HG02885 (cell line): ENCODE measurements around the gene SPEF2.
A peak's percentile ranks its signal among the peaks of the same experiment; 100 is the strongest.
"Not testable (repeated sequence)": the region's sequence is repeated elsewhere in the genome, so short reads cannot be mapped to it uniquely, and the experiment has no call there.

Experiments
- ATAC-seq: cut with Tn5 transposase; IDR thresholded peaks from one replicate; pipeline ENCODE4 v1.9.1; 2021; ENCODE audit warnings: mild to moderate bottlenecking; ENCODE audit not compliant: unreplicated experiment, poor library complexity

SPEF2 gene

DNA sequence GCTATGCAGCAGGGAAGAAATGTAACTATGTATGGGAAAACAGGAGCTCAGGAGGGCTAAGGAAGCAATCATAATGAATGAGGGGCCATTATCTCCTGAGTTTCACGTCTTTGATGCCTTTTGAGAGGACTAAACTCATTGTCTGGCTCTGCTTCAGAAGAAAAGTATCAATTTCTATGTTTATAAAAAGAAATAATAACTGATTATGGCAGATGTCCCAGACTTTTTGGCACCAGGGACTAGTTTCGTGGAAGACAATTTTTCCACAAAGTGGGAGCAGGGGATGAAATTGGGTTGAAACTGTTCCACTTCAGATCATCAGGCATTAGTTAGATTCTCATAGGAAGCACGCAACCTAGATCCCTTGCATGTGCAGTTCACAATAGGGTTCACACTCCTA lies 230.3 kb downstream of the SPEF2 start:
- ATAC-seq, result no peak

DNA sequence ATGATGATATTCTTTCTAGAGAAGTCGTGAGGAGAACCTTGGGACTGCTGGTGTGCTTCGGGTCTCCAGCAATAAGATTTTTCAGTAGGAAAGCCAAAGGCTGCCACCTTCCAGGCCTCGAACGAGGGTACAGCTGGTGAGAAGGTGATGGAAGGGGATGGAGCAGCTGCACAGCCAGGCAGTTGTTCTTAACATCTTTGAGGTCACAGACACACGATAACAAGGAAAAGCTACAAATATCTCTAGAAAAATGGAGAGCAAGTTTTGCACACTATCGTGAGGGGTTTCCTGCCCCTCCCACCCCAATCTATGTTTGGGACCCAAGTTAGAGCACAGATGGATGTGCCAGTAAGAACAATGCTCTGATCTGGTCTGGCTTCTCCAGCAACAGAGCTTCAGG lies 232.2 kb downstream of the SPEF2 start:
- ATAC-seq, result no peak

DNA sequence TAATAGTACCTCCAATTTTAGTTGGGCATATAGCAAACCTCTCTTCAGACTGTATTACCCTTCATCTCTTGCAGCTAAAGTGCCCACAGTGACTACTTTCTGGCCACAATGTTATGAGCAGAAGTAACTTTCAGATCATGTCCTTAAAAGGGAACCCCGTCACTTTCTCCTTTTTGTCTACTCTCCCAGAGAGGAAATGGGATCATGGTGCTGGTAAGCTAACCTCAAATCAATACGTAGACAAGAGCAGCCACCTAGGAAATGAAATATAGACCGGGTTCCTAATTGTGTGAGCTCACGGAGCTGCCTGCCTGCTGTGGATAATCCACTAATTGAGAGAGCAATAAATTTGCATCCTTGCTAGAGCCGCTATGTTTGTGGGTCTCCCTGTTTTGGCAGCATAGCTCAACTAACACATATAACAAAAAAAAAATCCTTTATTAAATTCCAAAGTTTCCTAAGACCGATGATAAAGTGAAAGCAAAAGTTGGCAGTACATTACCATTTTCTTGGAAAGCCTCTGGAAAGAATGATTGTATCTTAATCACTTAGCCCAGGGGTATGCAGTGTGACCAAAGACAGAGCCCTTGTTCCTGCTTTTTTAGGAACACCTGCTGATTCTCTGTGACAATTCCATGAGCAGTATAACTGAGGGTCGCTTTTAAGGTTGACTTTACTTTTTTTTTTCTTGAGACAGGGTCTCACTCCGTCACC lies 233.5 kb downstream of the SPEF2 start:
- ATAC-seq, result no peak

DNA sequence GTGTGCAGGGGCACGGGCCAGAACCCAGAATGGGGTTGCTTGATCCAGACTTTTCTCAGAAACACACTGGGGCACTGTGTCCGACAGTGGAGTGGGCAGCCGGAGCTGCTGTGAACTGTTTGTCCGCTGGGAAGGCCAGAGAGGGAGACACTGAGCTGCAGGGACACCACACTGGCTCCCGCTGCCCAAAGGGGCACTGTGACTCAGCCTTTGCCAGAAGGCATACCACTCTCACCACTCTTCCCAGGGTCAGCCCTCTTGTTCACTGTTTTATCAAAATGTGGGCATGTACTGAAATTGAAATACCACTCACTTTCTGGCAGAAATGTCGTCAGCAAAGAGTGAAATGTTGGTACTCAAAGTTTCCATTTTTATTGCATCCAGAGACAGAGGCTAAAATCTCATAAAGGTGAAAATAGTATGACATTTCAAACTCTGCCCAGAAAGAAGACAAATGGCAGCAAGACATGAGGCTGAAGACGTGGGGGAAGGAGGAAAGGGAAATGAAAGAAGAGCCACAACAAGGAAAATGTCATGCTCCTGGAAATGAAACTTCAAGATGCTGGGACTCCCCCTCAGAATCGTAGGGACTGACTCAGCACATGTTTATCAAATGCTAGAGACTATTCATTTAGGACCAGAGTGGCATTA lies 234.5 kb downstream of the SPEF2 start:
- peak; percentile 62 for ATAC-seq

DNA sequence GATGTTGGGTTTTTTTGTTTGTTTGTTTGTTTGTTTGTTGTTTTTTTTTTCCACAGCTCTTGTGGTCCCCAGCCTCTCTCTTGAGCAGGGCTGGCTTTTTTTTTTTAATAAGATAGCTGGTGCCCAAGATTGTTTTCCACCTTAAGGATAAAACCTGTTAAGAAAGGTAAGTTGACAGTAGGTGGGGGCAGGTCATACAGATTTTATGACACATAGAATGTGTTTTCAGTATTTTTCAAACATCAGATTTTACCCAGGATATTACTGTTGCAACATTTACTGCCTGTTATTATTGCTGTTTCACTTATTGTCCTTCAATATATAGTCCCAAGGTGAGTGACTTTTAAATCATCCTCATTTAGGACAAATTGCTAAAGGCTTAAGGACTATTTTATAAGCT lies 235.1 kb downstream of the SPEF2 start:
- no peak for ATAC-seq

DNA sequence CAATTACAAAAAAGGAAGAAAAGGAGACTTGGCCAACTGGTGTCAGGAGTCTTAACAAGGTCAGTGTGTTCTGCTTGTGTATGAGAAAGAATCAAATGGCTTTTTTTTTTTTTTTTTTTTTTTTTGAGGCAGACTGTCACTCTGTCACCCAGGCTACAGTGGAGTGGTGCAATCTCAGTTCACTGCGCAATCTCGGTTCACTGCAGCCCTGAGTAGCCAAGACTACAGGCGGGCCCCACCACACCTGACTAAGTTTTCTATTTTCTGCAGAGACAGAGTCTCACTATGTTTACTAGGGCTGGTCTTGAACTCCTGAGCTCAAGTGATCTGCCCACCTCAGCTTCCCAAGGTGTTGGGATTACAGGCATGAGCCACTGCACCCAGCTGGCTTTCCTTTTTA lies 236.0 kb downstream of the SPEF2 start:
- peak; percentile 33 for ATAC-seq

DNA sequence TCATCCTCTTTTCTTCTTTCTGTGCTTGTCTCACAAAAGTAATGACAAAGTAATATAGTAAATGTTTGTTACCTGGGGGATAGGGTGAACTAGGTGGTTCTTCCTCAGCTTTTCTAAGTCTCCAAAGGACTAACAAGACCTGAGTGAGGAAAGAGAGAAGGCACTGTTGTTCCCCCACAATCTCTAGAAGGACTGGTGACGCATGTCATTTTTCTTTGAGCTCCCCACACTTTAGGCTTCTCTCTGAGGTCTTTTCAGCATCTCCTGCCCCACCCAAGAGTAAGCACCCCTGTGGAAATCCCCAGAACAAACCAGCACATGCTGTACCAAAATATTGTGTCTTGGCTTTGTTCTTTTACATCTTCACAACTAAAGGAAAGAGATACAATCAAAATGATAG lies 236.6 kb downstream of the SPEF2 start:
- ATAC-seq, result no peak

DNA sequence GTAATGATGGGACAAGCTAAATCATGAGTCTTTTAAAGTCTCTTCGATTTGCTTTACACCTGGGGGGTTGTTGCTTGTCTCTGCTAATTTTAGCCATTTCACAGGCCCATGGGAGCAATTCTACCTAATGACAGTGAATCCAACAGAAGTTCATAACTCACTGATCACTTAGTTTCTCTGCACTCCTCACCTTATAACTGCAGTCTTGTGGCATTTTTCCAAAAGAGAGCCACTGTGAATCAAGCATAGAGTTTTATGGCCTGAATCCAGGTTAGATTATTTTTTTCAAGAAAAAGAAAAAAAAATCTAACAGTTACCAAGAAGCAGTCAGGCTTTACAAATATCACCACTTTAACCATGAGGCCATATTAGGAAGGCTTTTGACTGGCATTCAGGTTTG lies 237.5 kb downstream of the SPEF2 start:
- ATAC-seq, result no peak

DNA sequence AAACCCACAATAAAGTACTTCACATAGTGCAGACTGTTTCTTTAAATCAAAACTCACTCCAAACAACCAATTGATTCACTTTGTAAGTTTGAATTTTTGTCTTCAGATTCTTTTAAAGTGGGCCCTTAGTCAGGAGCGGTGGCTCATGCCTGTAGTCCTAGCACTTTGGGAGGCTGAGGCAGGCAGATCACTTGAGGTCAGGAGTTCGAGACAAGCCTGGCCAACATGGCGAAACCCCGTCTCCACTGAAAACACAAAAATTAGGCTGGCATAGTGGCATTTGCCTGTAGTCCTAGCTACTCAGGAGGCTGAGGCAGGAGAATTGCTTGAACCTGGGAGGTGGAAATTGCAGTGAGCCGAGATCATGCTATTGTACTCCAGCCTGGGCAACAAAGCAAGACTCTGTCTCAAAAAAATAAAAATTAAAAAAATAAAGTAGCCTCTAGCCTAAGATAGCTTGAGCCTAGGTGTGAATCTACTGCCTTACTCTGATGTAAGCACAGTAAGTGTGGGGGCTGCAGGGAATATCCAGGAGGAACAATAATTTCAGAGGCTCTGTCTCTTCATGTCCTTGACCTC lies 238.6 kb downstream of the SPEF2 start:
- not testable (repeated sequence) for ATAC-seq

DNA sequence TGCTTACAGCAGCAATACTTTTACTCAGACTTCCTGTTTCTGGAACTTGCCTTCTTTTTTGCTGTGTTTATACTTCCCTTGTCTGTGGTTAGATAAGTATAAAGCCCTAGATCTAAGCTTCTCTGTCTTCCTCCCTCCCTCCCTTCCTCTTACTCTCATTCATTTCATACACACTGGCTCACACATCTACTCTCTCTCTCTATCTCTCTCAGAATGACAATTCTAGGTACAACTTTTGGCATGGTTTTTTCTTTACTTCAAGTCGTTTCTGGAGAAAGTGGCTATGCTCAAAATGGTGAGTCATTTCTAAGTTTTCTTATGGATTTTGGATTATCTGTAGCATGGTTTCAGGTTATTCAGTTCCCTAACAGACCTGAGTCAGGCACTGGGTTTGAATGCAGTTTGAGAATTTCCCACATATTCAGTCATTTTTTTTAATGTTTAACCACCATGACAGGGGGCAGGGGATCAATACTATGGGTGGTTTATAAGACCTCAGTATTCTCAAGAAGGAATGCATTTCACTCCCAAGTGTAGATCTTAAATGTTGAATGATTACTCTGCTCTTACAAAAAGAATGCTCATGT lies 239.2 kb downstream of the SPEF2 start, which contains the start of gene IL7R:
IL7R (plus strand) TSS at position 127 of the 587 bp plus-strand sequence; CDS start at position 214, 87 bp downstream.
- ATAC-seq, result peak; percentile 50

DNA sequence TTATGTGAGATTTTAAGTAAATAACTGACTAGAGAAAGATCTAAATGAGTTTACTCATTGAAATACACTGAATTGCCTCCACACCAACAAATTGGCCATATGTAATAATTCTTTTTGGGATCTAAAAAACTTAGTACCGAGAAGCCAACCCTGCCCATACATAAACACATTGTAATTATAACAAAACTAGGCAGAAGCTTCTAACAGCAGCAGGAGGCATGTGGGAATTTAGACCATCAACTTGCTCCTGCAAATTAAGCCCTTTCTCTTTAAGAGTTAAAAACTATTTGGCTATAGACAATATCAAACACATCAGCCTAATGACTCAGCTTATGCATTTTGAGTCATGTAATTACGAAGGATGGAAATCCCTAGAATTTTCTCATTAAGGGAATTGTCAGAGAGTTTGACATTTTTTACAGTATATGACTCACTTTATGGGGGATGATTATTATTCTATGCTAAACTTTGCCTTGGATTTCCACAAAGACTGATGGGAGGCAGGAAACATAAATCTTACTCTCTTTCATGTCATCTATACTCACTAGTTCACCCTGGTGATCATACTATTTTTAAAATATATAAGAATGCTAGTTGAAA lies 240.0 kb downstream of the SPEF2 start:
- no peak for ATAC-seq

DNA sequence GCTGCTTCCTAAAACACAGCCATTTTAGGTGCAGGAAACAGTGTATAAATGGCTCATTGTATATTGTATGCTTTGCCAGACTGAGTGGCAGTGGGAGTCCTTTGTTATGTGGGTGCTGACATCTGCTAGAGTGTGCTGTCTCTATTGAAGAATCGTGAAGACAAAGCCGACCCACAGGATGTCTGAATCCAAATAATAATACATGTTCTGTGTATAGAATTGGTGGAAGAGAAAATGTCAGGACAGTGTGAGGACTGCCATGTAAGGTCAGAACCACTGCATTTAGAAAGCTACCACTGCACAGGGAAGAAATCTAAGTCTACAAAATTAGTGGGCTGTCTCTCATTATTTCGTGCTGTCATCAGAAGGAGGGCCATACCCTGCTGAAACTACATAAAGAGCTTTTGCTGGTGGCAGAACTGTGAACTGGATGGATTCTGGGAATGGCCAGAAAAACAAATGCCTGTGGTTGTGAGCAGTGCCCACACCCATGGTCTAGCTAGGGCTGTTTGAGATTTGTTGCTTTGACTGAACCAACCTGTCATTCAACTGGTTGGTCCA lies 241.5 kb downstream of the SPEF2 start:
- ATAC-seq, result no peak

DNA sequence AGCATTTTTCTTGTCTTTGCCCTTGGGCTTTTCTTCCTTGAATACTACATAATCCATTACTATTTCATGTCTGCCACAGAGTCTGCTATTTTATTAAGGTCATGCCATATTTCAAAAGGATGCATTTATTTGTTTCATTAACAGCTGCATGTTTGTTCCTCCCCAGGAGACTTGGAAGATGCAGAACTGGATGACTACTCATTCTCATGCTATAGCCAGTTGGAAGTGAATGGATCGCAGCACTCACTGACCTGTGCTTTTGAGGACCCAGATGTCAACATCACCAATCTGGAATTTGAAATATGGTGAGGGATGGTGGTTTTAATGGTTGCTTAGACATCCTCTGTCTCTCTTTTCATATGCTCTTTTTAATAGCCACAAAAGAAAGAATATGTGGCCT lies 243.0 kb downstream of the SPEF2 start:
- ATAC-seq, result no peak

DNA sequence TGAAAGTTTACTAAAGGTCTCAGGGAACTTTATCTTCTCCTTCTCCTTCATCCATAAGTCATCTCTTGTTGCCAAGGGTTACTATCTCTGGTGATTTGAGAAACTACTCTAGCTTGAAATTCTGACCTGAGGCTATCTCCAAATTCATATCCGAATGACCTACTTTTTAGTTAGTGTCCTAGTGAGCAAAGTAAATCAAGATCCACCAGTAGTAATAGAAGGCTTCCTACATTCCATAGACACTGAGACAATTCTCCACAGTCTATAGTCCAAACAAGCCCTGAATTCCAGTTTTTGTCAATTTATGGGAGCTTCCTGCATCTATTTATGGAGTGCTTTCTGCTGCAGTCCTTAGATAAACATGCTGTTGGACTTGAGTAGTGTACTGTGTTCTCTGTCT lies 244.1 kb downstream of the SPEF2 start:
- no peak for ATAC-seq

DNA sequence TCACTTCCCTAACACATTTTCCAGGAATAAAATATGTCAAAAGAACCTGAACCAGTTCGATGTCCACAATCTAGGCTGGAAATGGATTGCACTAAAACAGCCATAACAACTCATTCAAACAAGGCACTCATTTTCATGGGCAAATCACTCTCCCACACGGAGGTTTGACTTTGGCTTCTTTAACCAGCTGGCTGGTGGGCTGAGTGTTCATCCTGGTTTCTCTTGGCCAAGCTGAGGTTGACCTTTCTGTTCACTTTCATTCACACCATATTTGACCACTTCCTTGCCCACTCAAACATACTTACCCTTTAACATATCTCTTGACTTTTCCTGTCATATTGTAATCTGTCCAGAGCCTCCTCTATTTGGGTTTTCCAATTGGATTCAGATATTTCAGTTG lies 244.5 kb downstream of the SPEF2 start:
- no peak for ATAC-seq

DNA sequence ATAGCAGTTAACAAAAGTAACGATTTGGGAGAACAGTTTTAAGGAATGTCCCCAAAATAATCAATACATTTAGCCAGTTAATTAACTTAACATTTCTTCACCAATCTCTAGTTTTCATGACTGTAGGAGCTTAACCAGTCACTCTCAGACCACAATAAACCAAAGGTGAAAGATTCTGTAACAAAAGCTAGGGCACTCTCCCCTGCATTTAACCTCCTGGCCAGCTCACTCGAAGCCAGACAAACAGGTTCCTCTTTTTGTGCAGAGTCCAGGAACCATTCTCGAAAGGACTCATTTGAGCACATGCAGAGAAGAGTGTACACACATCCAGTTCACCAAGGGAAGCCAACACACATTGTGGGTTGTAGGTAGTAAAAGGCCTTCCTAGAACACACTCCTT lies 245.5 kb downstream of the SPEF2 start:
- ATAC-seq, result peak; percentile 74
